Peyer's patch (tissue), 4 donors: ENCODE data around the gene LUC7L.

ENCODE experiments used
- CTCF ChIP-seq, 6 experiments: fragments of 450-650 bp in 4 of 6; fragments of 200-600 bp in 2 of 6; sonication (generic) in 1 of 6; IDR thresholded peaks; one replicate each; pipeline ENCODE4 v1.5.1; 2017 to 2019; ENCODE audit warnings: antibody characterized with exemption in 6 of 6, mild to moderate bottlenecking in 3 of 6, moderate library complexity in 1 of 6
- POLR2A ChIP-seq, 2 donors: fragments of 450-650 bp; IDR thresholded peaks; one replicate each; pipeline ENCODE4 v1.5.1; 2017; ENCODE audit warnings: antibody characterized with exemption in 2 of 2, mild to moderate bottlenecking in 2 of 2, moderate library complexity in 2 of 2

GRCh38 chr16:149024-149660, 80.1 kb downstream of the LUC7L start:
- no peak for TF ChIP-seq POLR2A (IDR thresholded peaks at IDR 0.05)
- TF ChIP-seq CTCF (IDR thresholded peaks at IDR 0.05) = no peak
